Left ventricle myocardium inferior (tissue), 1 donor: ENCODE measurements around the gene FKBP7. TPM values are rescaled to one million over a fixed set of nuclear protein-coding genes. Genes with fewer than 3 reads are reported as not detected.

Source experiments
- DNase-seq: peaks from one replicate; pipeline ENCODE4 v3.0.0-alpha.2; 2020
- H3K27ac ChIP-seq: fragments of 200-600 bp; replicated peaks from 2 replicates; pipeline ENCODE4 v1.8.0; 2021
- H3K27me3 ChIP-seq: fragments of 200-600 bp; 2 replicates; pipeline ENCODE4 v1.8.0; 2021; ENCODE audit warnings: low read depth
- H3K36me3 ChIP-seq: fragments of 200-600 bp; 2 replicates; pipeline ENCODE4 v1.8.0; 2021
- H3K4me1 ChIP-seq: fragments of 200-600 bp; 2 replicates; pipeline ENCODE4 v1.8.0; 2021
- H3K4me3 ChIP-seq: fragments of 200-600 bp; 2 replicates; pipeline ENCODE4 v1.8.0; 2021; ENCODE audit warnings: mild to moderate bottlenecking, moderate library complexity
- H3K9me3 ChIP-seq: fragments of 200-600 bp; replicated peaks from 2 replicates; pipeline ENCODE4 v1.8.0; 2021
- CTCF ChIP-seq: fragments of 200-600 bp; IDR thresholded peaks from 2 replicates; pipeline ENCODE4 v1.8.0; 2021; ENCODE audit warnings: antibody characterized with exemption, mild to moderate bottlenecking, borderline replicate concordance
- intact Hi-C: fragments of 100-400 bp; cut with micrococcal nuclease; formaldehyde crosslinking; loops from one replicate; pipeline ENCODE4 v1.11.0; 2022
- total RNA-seq: library from RNA; stranded (reverse); fragmentation: NEBNext Ultra II Directional; extraction: Animal tissue kit (Norgen Biotek cat#: 25700); gene quantifications from one replicate; pipeline ENCODE4 v1.2.1, GENCODE V29; 2021
- donor health status: DM: no; HTN: yes; CAD: no; lungs with severe emphysema.

The FKBP7 gene
- total RNA-seq, 1 donor from 2014 or later: 10.8 TPM

- intact Hi-C loops: no loop called here
- H3K27ac ChIP-seq: peak overlapping the region; percentile 90
- H3K4me1 ChIP-seq: peaks cover 64% of the 10 kb centered on the region
- H3K4me3 ChIP-seq: peak overlapping the region; percentile 83
- no peak for TF ChIP-seq CTCF
- H3K36me3 ChIP-seq: no peaks in the 10 kb centered on the region
- DNase-seq: no peak
- H3K9me3 ChIP-seq: no peaks in the 10 kb centered on the region
- no peaks in the 10 kb centered on the region for H3K27me3 ChIP-seq
Measured at GRCh38 chr2:178478130-178478438, 316 bp downstream of the FKBP7 start.

GRCh38 chr2:178477443-178478129 is 814 bp downstream of the FKBP7 start:
- H3K9me3 ChIP-seq: no peaks in the 10 kb centered on the region
- H3K4me1 ChIP-seq: peaks cover 59% of the 10 kb centered on the region
- H3K27ac ChIP-seq: peak overlapping the region; percentile 90
- no peak for DNase-seq
- intact Hi-C loops: no loop called here
- TF ChIP-seq CTCF: no peak
- no peaks in the 10 kb centered on the region for H3K27me3 ChIP-seq
- no peaks in the 10 kb centered on the region for H3K36me3 ChIP-seq
- peak overlapping the region; percentile 83 for H3K4me3 ChIP-seq

- no peak for DNase-seq
- TF ChIP-seq CTCF: no peak
- Histone ChIP-seq H3K36me3 (no peaks in the 10 kb centered on the region), H3K27me3 (no peaks in the 10 kb centered on the region), H3K27ac (no peak overlapping the region), H3K4me1 (peaks cover 48% of the 10 kb centered on the region), H3K9me3 (no peaks in the 10 kb centered on the region), H3K4me3 (no peak overlapping the region)
- intact Hi-C loops: no loop called here
Measured at GRCh38 chr2:178476477-178476876, 1.9 kb downstream of the FKBP7 start.

GRCh38 chr2:178474560-178474959 is 3.8 kb downstream of the FKBP7 start:
- H3K4me3 ChIP-seq: no peak overlapping the region
- H3K4me1 ChIP-seq: peaks cover 32% of the 10 kb centered on the region
- no peaks in the 10 kb centered on the region for H3K27me3 ChIP-seq
- no peak overlapping the region for H3K27ac ChIP-seq
- H3K9me3 ChIP-seq: no peaks in the 10 kb centered on the region
- no peak for DNase-seq
- intact Hi-C loops: no loop called here
- no peaks in the 10 kb centered on the region for H3K36me3 ChIP-seq
- TF ChIP-seq CTCF: no peak

GRCh38 chr2:178473931-178474330 is 4.5 kb downstream of the FKBP7 start:
- Histone ChIP-seq H3K4me1 (peaks cover 26% of the 10 kb centered on the region), H3K9me3 (no peaks in the 10 kb centered on the region), H3K4me3 (no peak overlapping the region), H3K27me3 (no peaks in the 10 kb centered on the region), H3K36me3 (no peaks in the 10 kb centered on the region), H3K27ac (no peak overlapping the region)
- TF ChIP-seq CTCF: no peak
- intact Hi-C loops: no loop called here
- no peak for DNase-seq
